NCI-H1436 (cell line): ENCODE data around the gene CNNM1.

Experiments
- DNase-seq: peaks from one replicate; lab custom pipeline; 2025; lab: John Stamatoyannopoulos, UW

The CNNM1 gene

DNA sequence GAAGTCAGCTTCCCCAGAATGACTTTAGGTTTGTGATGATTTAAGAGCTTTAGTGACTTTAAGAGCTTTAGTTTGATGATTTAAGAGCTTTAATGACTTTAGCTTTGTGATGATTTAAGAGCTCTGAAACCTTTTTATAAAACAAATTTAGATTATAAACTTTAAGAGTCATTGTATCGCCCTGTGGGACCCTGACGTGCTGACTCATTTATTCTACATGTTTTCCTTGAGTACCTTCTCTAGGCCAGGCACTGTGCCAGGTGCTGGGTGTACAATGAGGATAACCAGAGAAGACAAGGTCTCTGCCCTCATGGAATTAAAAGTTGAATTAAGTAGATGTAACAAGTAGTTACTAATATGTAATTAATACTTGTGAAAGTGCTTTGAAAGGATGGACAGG is 45.4 kb downstream of the CNNM1 start:
- no peak for DNase-seq

- DNase-seq: no peak
These were observed 45.8 kb downstream of the CNNM1 start for GRCh38 chr10:99374972-99375371.

DNA sequence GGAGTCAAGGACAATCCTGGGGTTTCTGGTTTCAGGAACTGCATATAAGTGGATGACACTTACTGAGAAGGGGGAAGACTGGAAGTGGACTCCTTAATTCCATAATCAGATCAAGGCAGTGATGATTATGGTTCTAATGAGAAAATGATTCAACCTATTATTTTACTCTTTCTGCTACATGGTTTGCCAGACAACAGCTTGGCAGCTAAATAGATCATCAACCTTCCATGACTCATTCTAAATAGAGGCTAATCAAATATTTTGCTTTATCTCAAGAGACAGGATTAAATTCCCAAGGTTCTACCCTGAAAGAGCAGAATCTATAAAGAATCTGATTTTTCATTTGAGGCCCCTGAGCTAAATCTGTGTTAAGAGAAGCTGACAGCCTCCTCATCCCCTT is 46.3 kb downstream of the CNNM1 start:
- no peak for DNase-seq

- no peak for DNase-seq
These were observed 53.0 kb downstream of the CNNM1 start for GRCh38 chr10:99382176-99382575.

DNA sequence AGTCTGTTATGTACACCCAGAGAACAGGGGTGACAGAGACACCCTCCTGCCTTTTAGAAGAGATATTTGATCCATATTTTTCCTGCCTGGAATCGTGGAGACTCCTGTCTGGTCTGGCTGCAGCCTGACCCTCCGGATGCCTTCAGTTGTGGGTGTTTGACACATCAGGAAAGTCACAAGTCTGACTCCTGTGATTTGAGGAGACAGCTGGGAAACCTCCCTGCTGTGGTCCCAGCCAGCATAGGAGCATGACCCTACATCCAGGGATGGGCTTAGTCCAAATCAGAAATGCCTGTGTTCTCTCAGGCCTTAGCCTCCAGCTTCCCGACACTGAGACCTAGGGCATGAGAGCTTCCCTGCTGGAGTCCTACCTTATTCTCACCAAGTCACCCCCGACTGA is 57.9 kb downstream of the CNNM1 start:
- no peak for DNase-seq

GRCh38 chr10:99387541-99387940 is 58.4 kb downstream of the CNNM1 start:
- DNase-seq: no peak

DNA sequence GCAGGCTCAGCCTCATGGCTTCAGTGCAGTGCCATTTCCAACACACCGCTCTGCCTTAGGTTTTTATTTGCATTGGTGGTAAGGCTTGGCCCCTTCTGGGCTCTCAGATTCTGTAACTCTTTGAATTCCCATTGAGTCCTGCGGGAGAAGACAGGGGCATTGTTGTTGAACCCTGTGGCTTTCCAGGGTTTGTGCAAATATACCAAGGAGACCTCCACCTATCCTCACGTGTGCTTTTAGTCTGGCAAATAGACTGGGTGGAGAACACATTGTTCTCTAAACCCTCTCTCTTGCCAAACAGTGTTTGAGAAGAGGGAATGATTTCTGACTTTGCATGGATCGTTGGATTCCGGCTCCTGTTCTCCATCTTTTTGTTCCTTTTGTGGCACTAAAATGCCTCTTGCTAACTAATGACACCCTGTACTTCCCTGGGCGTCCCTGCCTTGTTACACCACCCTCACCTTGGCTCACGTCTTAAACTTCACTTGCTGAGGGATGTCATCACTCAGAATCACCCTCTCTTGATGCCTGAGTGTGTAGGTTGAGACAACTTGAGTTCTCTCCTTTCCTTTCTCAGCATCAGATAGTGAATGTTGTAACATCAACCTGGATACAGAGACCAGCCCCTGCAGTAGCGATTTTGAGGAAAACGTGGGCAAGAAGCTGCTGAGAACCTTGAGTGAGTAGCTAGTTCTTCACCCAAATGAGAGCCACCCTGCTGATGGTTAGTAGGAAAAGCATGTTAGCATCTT is 60.7 kb downstream of the CNNM1 start:
- no peak for DNase-seq

DNA sequence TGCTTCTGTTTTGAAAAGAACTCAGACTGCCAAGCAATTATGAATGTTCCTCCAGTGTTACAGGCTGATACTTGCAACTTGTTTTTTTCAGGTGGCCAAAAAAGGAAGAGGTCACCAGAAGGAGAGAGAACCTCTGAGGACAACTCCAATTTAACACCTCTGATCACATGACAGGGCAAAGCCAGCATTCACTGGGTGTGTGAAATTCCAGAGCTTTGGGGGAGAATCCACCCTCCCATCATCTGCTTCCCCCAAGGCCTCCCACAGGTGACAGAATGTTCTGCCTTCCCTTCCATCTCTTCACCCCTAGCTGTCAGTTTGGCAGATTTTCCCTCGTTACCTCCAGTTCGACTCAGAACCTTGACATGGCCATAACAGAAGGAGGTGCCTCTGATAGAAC is 62.2 kb downstream of the CNNM1 start:
- DNase-seq: no peak

DNA sequence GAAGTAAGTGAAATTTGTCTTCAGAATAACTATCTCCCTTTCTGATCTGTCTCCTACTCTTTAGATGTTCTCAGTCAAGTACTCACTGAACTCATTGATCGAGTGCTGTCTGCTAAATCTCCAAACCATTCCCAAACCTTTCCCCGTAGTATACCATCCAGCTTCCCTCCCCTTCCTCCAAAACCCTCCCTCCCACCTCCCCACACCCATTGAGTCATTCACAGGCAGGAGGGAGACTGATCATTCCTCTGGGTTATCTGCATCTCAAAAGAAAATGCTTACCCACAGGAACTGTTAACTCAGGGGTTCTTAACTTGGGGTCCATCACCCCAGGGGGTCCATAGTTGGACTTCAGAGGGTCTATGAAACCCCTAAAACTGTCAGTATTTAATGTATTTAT is 63.9 kb downstream of the CNNM1 start:
- no peak for DNase-seq

- no peak for DNase-seq
These were observed 64.5 kb downstream of the CNNM1 start for GRCh38 chr10:99393683-99394082.

- DNase-seq: no peak
These were observed 65.1 kb downstream of the CNNM1 start for GRCh38 chr10:99394256-99394655.

GRCh38 chr10:99394761-99395386 is 65.7 kb downstream of the CNNM1 start:
- peak; percentile 25 for DNase-seq

GRCh38 chr10:99395750-99396445 is 66.7 kb downstream of the CNNM1 start:
- DNase-seq: no peak

GRCh38 chr10:99396471-99396870 is 67.3 kb downstream of the CNNM1 start:
- DNase-seq: no peak

GRCh38 chr10:99399664-99400063 is 70.5 kb downstream of the CNNM1 start:
- no peak for DNase-seq

DNA sequence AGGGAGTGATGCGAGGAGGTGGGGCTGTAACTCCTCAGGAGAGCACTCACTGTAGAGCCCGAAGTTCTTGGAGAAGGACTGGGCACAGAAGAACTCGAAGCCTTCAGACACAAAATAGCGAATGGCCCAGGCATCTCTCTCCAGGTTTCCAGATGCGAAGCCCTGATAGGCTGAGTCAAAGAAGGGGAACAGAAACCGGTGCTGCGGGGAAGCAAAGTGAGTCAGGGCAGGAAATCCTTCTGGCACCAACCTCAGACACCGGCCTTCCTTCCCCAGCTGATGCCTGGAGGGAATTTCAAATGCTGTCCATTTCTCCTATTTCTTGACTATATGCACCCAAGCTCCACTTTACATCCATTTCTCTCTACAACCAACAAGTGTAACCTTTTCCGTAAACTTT is 74.5 kb downstream of the CNNM1 start:
- no peak for DNase-seq

DNA sequence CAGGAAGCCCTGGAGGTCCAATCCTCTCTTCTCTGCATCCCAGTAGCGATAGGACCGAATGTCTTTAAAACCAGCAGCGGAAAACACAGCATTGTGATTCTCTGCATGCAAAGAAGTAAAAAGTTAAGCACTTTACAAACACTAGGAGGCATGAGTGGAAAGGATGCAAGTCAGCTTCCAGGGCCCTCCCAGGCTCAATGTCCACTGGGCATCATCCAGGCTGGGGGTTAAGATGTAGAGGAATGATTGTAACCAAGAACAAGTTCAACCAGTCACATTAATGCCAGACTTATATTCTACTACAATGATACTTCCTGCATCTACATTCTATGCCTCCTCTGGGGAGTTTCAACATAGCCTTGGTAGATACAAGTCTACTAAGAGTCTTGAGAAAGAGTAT is 77.0 kb downstream of the CNNM1 start:
- no peak for DNase-seq

DNA sequence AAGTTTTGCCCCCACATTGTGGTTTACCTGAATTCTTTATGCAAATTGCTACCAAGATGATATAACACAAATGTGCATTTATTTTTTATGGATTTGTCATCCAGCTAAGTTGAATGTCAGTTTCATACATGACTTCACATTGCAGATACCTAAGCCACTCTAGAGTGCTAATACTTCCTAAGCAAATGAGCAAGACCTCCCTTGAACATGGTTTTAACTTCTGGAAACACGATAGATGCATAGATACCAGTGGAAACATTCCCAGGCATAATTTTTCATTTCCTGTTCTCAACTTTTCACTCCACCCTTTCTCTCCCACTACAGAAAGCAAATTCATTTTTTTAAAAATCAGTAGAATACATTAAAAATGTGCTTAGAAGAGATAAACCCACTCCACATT is 81.0 kb downstream of the CNNM1 start:
- no peak for DNase-seq

GRCh38 chr10:99410876-99411275 is 81.7 kb downstream of the CNNM1 start:
- DNase-seq: no peak

GRCh38 chr10:99411546-99411945 is 82.4 kb downstream of the CNNM1 start:
- no peak for DNase-seq

DNA sequence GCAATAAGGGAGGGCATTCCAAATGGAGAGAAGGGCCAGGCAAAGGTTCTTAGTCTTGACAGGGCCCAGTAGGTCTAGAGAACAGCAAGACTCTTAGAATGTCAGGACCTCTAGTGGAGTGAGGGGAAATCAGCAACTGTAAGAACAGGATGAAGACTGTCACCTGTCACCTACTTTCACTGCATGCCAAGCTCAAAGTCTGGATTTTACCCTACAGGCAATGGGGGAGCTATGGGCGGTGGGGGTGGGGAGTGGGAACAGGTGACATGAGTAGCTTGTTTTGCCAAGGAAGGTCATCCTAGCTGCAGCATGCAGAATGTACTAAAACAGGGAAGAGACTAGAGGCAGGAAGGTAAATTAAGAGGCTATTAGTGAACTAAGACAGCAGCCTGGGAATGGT is 82.9 kb downstream of the CNNM1 start:
- DNase-seq: no peak

DNA sequence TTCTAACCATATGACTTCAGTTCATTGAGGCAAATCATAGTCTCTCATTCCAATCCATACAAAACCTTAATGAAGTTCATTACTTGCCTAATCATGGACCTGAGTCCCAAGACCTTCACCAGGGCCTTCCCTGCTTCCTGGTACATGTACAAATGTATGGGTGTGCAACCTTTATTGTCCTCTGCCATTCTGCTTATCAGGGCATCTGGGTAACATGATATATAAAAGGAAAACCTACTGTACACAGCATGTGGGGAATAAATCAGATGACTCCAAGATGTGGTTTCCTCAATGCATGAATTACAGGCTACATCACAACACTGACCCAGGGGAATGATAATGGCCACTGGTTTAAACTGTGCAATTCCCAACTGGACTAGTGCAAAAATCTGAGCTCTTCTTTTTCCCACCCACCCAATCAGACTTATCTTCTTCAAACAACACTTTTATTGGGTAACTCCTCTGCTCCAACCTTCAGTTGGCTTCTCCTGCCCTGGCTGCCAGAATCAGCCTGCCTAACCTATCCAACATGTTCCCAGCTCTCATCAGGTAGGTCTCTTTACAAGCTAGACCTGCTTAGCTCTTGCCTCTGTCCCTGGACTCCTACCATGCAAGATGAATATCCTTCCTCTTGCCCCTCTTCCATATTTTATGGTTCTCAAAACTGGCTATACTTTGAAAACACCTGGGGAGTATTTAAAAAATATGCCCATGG is 89.9 kb downstream of the CNNM1 start:
- no peak for DNase-seq

DNA sequence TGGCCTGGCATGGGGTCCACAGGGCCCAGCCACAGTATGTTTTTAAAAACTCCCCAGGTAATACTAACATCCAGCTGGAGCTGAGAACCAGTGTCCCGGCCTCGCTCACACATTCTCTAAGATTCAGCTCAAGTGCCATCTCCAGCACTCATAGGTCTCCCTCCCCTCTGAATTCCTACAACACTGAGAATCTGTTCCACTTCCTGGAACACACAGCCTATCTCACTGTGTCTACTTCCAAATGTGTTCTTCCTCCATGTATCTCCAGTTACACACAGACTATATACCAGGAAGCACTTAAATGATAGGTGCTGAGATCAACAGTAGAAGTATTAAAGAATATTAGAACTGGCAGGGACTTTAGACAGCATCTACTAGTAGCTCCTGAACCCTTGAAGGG is 90.5 kb downstream of the CNNM1 start:
- no peak for DNase-seq
